Prostate gland (tissue), 2 donors: ENCODE data around the gene ATP1A2. TPM values are rescaled to one million over a fixed set of nuclear protein-coding genes. Genes with fewer than 3 reads are reported as not detected.

Experiments
- DNase-seq: peaks from one replicate; pipeline ENCODE4 v3.0.0-alpha.2; 2019; ENCODE audit warnings: low spot score
- H3K27ac ChIP-seq, 2 donors: fragments of 200-600 bp; sonication (generic); 2 replicates each; pipeline ENCODE4 v1.5.1; 2017 to 2019
- H3K27me3 ChIP-seq: fragments of 200-600 bp; sonication (generic); replicated peaks from 2 replicates; pipeline ENCODE4 v1.5.1; 2019; ENCODE audit not compliant: insufficient read depth
- H3K36me3 ChIP-seq, 2 donors: fragments of 200-600 bp; sonication (generic); 1 replicate in 1 of 2; 2 replicates in 1 of 2; pipeline versions ENCODE4 v1.5.1 to v1.8.1; 2017 to 2019
- H3K4me1 ChIP-seq: fragments of 200-600 bp; sonication (generic); replicated peaks from 2 replicates; pipeline ENCODE4 v1.5.1; 2019
- H3K4me3 ChIP-seq, 2 donors: fragments of 200-600 bp; sonication (generic); 2 replicates each; pipeline ENCODE4 v1.5.1; 2017 to 2019
- H3K9me3 ChIP-seq: fragments of 200-600 bp; sonication (generic); 2 replicates; pipeline ENCODE4 v1.5.1; 2017
- POLR2A ChIP-seq: fragments of 450-650 bp; IDR thresholded peaks from one replicate; pipeline ENCODE4 v1.6.1; 2016; ENCODE audit warnings: antibody characterized with exemption, mild to moderate bottlenecking
- POLR2AphosphoS5 ChIP-seq: sonication (generic); formaldehyde crosslinking; IDR thresholded peaks from one replicate; pipeline ENCODE4 v1.6.1; 2017; ENCODE audit warnings: antibody characterized with exemption
- WGBS: methylation state at CpG from one replicate; pipeline ENCODE4 v1.1.5; 2018; 5-methylcytosine and 5-hydroxymethylcytosine counted together
- intact Hi-C: fragments of 100-400 bp; cut with DNase I; formaldehyde crosslinking; loops from one replicate; pipeline ENCODE4 v1.14.2; 2022
- total RNA-seq, 2 donors: library from RNA; depleted of rRNA; stranded (reverse); fragments of >200 nt; gene quantifications; one replicate each; pipeline ENCODE4 v1.1.0, GENCODE V29; 2016
- TF ChIP-seq, protein P1 (sequence below), 4 experiments: fragments of 200-600 bp in 2 of 4; fragments of 450-650 bp in 2 of 4; sonication (generic) in 2 of 4; IDR thresholded peaks; 1 replicate in 3 of 4; 2 replicates in 1 of 4; pipeline ENCODE4 v1.5.1; 2016 to 2019; ENCODE audit warnings: antibody characterized with exemption in 4 of 4, mild to moderate bottlenecking in 2 of 4, moderate library complexity in 2 of 4

Gene ATP1A2
- total RNA-seq, 2 donors from 2014 or later, result 14.8 to 69.0 TPM

DNA sequence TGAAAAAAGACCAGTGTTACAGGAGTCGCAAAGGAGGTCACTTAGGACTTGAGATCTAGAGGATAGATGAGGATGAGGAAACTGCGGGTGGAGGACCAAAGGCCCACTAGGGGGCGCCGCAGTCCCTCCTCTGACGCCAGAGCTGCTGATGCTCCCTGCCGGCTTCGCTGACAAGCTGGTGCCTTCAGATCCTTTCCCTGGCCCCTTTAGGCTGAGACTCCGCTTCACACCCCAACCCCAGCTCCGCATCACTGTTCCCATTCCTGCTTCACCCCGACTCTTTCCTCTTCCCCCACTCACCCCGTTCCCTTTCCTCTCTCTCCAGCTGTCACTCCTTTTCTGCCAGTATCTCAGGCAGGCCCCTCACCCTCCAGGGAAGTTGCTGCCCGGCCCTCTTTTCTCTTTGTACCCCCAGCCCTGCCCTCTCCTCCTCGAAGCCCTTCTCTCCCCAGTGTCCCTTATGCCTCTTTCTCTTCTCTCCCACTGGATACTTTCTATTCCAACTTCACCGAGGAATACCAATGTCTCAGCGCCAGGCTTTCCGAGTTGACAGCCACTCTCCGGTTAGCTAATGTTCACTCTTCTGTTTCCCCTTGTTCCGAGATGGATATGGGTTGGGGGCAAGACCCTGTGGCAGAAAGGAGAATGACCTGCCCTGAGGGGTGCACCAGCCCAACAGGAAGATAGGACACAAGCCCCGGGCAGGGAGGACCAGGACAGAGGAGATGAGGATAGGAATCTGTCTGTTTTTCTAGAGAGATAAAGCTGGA, 29.7 kb upstream of the ATP1A2 start:
- Histone ChIP-seq H3K4me3 (no peak overlapping the region), H3K27ac (no peak overlapping the region)
- WGBS, result 64% methylated on average over 19 of the region's 19 CpGs

DNA sequence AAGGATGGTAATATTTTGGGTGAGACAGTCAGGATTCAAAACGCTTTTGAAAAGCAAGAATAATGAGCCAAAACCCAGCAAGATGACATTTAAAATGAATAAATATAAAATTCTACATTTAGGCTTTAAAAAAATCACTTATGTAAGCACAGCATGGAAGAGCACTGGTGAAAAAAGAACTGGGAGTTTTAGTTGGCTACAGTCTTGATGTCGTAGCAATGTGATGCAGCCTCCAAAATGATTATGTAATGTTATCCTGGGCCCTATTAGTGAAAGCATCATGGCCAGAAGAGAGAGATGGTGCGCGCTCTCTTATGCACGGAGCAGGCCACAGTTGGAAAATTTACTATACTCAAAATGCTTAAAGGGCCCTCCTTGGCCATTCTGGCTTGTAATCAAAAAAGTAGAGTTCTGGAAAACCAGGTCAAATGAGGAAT, 29.1 kb upstream of the ATP1A2 start:
- WGBS, result 77% methylated on average over 5 of the region's 5 CpGs
- intact Hi-C loops, result no loop called here
- H3K4me1 ChIP-seq, result no peaks in the 10 kb centered on the region
- H3K9me3 ChIP-seq, result no peaks in the 10 kb centered on the region
- H3K27ac ChIP-seq, result no peak overlapping the region
- DNase-seq, result no peak
- no peak overlapping the region for H3K4me3 ChIP-seq
- H3K36me3 ChIP-seq, result no peaks in the 10 kb centered on the region
- H3K27me3 ChIP-seq, result no peaks in the 10 kb centered on the region
- TF ChIP-seq POLR2AphosphoS5, result no peak
- TF ChIP-seq, protein P1, sequence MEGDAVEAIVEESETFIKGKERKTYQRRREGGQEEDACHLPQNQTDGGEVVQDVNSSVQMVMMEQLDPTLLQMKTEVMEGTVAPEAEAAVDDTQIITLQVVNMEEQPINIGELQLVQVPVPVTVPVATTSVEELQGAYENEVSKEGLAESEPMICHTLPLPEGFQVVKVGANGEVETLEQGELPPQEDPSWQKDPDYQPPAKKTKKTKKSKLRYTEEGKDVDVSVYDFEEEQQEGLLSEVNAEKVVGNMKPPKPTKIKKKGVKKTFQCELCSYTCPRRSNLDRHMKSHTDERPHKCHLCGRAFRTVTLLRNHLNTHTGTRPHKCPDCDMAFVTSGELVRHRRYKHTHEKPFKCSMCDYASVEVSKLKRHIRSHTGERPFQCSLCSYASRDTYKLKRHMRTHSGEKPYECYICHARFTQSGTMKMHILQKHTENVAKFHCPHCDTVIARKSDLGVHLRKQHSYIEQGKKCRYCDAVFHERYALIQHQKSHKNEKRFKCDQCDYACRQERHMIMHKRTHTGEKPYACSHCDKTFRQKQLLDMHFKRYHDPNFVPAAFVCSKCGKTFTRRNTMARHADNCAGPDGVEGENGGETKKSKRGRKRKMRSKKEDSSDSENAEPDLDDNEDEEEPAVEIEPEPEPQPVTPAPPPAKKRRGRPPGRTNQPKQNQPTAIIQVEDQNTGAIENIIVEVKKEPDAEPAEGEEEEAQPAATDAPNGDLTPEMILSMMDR (IDR thresholded peaks at IDR 0.05), result no peak
- no peak for TF ChIP-seq POLR2A

More for the DNA sequence above, 29.7 kb upstream of the ATP1A2 start:
- TF ChIP-seq, protein P1 (IDR thresholded peaks at IDR 0.05), result peak; percentile 24 to 71 (median 59)
- no peak for TF ChIP-seq POLR2A
- no peaks in the 10 kb centered on the region for H3K27me3 ChIP-seq
- no peaks in the 10 kb centered on the region for H3K9me3 ChIP-seq
- DNase-seq, result peak; percentile 44
- no peaks in the 10 kb centered on the region for H3K36me3 ChIP-seq
- intact Hi-C loops, result no loop called here
- H3K4me1 ChIP-seq, result no peaks in the 10 kb centered on the region

DNA sequence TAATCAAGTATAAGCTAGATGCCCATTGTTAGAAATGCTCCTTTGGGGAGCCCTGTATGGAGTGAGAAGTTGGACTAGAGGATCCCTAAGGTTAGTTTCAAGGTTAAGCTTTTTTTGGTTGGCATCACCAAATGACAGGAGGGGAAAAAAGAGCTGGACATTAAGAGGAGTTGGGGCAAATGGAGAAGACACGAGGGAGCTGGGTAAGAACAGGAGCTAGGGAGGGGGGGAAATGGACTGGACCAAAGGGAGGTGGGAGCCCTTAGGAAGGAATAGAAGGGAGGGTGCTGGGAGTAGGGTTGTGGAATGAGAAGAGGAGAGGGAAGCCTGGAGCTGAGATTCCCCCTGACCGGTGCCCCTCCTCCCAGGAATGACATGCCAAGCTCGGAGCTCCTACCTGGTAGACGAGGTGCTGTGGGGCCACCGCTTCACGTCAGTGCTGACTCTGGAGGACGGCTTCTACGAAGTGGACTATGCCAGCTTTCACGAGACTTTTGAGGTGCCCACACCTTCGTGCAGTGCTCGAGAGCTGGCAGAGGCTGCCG, 28.4 kb upstream of the ATP1A2 start:
- Histone ChIP-seq H3K4me3 (no peak overlapping the region), H3K36me3 (peaks cover 0 to 3% of the 10 kb centered on the region in 2 donors), H3K27ac (no peak overlapping the region), H3K9me3 (no peaks in the 10 kb centered on the region), H3K4me1 (no peaks in the 10 kb centered on the region), H3K27me3 (no peaks in the 10 kb centered on the region)
- no peak for DNase-seq
- TF ChIP-seq, protein P1 (IDR thresholded peaks at IDR 0.05), result no peak
- TF ChIP-seq POLR2A (no peak), POLR2AphosphoS5 (no peak)
- intact Hi-C loops, result no loop called here
- 92% methylated on average over 11 of the region's 12 CpGs for WGBS

DNA sequence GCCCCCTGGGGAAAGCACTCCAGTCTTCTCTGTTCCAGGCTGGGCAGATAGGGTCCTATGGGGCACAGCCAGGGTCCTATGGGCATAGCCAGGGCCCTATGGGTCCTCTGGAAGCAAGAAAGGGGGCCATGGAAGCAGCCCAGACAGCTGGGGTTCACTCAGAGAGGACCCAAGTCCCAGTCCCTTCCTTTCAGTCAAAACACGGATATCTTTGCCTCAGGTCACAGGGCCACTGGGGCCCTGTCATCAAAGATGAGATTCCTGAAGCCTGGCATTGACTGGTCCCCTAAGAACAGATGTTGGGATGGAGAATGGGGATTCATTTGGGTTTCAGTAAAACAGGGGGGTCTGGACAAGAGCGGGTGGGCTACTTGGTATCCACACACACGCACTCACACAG, 25.7 kb upstream of the ATP1A2 start:
- no peak for DNase-seq
- H3K27me3 ChIP-seq, result no peaks in the 10 kb centered on the region
- intact Hi-C loops, result no loop called here
- no peak for TF ChIP-seq POLR2A
- TF ChIP-seq POLR2AphosphoS5, result no peak
- TF ChIP-seq, protein P1 (IDR thresholded peaks at IDR 0.05), result no peak
- no peak overlapping the region for H3K27ac ChIP-seq
- no peaks in the 10 kb centered on the region for H3K4me1 ChIP-seq
- no peaks in the 10 kb centered on the region for H3K9me3 ChIP-seq
- peaks cover 0 to 7% of the 10 kb centered on the region in 2 donors for H3K36me3 ChIP-seq
- no peak overlapping the region for H3K4me3 ChIP-seq
- 89% methylated on average over 3 of the region's 3 CpGs for WGBS

DNA sequence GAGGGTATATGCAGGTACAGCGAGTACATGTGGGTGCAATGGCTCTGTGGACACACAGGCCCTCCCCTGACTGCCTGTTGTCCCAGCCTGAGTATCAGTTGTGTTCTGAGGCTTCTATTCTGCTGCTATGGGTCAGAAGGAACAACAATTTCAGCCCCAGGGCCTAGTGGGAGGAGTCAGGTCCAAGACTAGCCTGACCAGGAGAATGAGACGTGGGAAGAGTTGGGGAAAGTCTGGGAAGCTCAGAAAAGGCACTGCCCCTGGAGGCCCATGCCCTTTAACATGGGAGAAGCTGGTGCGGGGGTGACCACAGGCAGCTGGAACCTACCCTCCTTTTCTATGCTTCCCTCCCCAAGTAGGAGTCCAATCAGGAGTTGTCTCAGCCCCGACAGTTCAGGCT, 24.8 kb upstream of the ATP1A2 start:
- WGBS, result 94% methylated on average over 4 of the region's 4 CpGs
- peaks cover 0 to 7% of the 10 kb centered on the region in 2 donors for H3K36me3 ChIP-seq
- no peaks in the 10 kb centered on the region for H3K9me3 ChIP-seq
- H3K27ac ChIP-seq, result no peak overlapping the region
- H3K4me3 ChIP-seq, result no peak overlapping the region
- H3K4me1 ChIP-seq, result no peaks in the 10 kb centered on the region
- no peaks in the 10 kb centered on the region for H3K27me3 ChIP-seq
- DNase-seq, result no peak
- TF ChIP-seq POLR2A, result no peak
- intact Hi-C loops, result no loop called here
